Middle frontal gyrus (tissue), 1 donor: ENCODE measurements around the gene FNBP1L.
A peak's percentile ranks its signal among the peaks of the same experiment; 100 is the strongest.
"Not testable (repeated sequence)": the region's sequence is repeated elsewhere in the genome, so short reads cannot be mapped to it uniquely, and the experiment has no call there.

Source experiments
- DNase-seq: peaks from one replicate; pipeline ENCODE4 v3.0.0-alpha.2; 2015; ENCODE audit warnings: low spot score; ENCODE audit errors: extremely low spot score

Gene FNBP1L

DNA sequence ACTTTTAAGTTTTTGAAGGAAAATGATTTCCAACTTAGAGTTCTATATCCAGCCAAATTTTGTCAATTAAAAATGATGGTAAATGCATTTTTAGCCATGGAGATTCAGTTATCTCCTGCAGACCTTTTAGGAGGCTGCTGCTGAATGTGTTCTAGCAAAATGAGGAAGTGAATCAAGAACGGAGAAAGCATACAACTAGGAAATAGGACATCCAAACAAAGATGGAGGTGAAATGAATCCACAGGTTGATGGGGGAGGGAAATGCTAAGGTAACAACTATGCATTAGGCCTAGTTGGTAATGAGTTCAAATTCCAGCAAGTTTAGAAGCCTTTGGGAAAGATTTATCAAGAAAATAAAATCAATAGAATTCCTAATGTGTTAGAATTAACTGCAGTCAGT, 80.5 kb downstream of the FNBP1L start:
- DNase-seq: no peak

DNA sequence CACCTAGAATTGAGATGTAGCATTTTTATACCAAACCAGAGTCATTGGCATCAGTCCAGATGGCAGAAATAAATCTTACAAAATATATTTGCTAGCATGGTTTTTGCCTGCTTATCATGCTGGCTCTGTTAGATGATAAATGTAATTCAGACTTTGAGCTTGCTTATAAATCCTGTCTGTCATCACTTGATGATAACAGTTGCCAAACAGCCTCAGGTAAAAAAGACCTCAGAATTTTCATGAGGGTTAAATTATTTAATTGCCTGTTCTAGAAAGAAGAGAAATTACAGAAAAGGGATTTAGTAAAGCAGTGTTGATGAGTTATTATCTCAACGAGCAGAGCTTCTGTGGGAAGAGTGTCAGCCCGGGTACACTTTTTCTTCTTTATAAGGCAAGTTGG, 83.3 kb downstream of the FNBP1L start:
- no peak for DNase-seq

DNA sequence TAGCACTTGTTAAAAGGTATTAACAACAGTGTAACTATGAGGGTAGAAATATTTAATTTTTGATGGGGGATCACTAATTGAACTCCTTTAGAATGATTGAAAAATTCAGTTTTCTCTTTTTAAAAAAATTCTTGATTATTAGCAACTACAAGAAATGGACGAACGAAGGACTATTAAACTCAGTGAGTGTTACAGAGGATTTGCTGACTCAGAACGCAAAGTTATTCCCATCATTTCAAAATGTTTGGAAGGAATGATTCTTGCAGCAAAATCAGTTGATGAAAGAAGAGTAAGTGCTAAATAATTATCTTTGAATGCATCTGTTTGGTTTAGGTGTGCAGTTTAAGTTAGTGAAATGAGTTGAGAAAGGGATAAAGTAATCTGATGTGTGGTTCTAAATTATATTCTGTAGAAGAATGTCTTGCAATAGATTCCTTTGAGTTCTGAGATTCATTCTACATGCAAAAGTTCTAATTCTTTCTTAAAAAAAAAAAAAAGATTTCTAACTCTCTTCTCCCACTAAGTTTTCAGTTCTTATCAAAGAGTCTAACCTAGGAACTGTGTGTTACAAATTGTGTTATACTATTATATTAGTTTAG, 85.0 kb downstream of the FNBP1L start:
- DNase-seq: no peak

DNA sequence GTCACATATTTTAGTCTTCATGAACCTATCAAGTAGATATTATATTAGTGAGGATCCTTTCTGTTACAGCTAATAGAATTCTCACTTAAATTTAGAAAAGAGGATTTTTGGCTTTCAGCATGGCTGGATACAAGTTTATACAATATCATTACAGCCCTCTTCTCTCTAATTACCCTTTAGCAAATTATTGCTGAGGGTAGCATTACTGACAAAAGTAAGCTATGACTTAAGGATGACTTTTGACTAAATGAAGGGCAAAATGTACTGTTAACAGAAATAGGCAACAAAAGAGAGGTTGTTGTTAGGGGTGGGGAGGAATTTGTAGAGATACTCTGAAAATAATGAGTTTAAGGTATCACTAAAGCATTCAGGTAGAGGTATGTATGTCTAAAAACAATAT, 85.8 kb downstream of the FNBP1L start:
- DNase-seq: no peak

DNA sequence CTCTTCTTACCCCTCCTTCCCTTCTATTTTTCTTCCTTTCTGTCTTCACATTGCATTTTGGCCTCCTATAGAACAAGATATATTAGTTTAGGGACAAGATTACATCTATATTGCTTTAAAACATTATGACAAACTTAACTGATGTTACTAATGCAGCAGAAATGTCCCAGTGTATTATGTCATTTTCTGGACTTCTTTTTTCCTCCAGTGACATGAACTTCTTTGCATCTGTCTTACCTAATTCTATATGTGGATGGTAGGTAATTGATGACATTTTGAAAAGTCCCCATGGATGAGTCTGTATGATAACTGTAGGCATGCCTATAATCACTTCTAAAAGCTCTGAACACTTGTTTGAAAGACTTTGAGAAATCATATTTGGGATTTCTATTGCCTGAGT, 89.5 kb downstream of the FNBP1L start:
- DNase-seq: no peak

DNA sequence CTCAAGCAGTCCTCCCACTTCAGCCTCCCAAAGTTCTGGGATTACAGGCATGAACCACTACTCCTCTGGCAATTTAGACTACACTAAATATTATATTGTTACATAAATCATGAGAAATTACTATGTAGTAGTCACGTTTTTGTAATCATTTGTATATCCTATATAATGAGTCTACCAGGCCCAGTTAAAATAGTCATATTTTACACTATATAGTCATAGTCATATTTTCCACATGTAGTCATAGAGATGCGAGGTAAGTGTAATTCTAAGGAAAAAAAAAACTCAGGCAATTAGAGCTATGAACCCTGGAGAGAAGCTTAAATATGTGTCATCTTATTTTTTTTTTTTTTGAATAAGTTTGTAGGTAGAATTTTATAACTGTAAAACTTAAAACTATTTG, 90.0 kb downstream of the FNBP1L start:
- no peak for DNase-seq

DNA sequence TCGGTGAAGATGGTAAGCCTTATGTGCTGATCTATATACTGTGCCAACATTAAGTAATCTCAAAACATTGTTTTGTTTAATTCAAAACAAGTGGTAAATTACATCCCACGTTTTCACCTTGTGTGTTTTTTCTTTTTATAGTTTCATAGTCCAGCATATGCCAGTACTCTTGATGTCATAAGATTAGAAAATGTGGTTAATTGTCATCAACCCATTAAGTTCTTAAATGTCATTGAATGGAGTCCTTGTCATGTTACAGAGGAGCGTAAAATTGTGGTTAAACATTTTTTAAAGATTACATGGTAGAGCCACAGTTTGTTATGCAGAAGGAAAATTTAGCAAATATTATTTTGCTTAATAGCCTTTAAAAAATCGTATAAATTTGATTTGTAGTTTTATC, 93.1 kb downstream of the FNBP1L start:
- DNase-seq: no peak

DNA sequence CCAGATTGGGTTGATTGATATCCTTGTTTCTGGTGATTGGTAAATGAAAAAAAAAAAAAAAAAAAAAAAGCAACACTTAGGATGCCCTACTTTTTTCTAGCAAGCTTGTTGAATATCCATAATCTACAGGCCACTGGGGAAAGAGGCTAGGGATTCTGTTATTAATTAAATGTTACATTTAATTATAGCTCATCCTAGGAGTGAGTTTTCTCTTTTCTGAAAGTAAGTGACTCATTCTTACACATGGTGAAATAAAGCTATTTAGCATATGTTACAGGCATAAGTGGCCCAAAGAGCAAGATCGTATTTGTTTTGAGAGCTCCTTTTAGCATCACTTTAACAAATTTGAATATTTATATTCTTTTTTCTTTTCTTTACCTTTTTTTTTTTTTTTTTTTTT, 94.5 kb downstream of the FNBP1L start:
- DNase-seq: no peak

DNA sequence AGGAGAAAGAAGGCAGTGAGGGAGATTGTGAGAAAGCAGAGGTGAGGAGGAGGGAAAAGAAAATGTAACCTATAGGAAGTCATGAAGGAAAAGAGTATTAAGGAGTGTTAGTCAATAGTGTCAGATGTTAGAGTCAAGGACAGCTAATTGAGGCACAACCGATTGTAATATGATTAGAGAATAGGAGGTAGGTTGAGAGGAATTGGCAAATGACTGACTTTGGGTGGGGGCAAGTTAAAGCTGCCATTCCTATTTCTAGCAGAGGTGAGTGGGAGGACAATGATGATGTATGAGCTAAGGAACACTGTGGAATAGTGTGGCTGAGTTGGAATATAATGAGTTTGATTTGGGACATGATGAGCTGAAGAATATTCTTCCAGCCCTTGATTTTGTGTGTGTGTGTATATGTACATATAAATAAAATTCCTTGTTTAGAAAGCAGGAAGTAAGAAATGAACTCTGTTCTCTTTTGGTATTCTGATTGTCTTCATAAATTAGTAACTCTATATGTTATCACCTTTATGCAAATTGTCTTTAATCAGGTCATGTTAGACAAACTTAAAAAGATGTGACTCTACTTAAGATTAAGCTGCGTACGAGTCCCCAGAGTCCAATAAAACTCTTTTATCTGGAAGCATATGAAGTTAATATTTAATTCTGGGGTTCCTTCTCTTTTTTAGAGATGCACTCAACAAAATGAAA, 98.4 kb downstream of the FNBP1L start:
- DNase-seq: no peak

DNA sequence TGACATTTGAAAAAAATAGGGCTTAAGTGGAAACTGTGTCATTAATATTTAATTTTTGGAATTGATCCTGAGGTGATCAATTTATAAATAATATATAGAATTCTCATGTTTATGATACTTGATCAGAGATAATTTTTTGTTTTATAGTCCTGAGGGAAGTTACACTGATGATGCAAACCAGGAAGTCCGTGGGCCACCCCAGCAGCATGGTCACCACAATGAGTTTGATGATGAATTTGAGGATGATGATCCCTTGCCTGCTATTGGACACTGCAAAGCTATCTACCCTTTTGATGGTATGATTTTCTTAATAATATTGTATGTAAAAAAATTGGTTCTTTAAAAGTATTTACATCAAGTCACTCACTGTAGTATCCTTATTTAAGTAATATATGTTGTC, 101.2 kb downstream of the FNBP1L start:
- DNase-seq: no peak

DNA sequence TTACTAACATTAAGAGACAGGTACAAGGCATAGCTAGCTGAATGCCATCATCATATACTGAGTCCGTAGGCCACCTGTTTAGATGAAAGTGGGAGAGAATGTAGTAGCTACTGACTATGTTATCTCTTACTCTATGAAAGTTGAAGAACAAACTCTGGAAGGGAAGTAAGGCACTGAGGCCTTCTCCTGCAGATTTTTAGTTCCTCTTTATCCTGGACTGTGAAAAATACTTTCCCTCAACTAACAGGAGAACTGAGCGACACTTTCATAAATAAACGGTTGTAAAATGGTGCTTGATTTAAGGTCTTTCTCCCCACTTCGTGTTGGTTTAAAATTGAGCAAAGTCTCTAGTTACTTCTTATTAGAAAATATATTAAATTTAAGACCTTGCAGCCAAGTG, 101.9 kb downstream of the FNBP1L start:
- no peak for DNase-seq

DNA sequence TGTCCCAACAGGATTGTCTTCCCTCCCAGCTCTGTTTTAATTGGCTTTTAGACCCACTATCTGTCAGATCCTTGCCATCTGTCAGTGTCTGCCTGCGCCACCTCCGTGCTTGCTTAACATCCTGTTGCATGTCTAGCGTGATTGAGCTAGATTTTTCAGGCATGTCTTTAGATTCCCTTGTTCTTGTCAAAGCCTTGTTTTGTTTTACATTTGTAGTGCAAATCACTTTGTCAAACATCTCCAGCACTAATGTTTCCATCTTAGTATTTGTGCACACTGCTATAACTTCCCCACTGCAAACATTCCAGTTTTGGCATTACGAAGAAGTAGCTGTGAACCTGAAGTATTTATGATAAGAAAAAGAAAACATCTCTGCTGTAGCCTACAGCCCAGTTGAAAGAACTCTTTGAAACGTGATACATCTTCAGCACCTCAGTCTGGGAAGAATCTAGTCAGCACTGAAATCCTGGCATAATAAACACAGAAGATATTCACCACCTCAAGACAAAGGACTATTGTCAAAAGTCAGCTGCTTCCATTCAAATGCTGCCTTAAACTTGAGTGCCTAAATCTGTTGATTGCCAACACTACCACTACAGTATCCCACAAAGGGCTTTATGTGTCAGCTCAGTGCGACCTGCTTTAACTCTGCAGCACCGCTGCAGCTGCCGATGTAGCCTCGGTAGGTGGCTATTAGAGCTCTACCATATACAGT, 105.0 kb downstream of the FNBP1L start:
- peak; percentile 39 for DNase-seq

DNA sequence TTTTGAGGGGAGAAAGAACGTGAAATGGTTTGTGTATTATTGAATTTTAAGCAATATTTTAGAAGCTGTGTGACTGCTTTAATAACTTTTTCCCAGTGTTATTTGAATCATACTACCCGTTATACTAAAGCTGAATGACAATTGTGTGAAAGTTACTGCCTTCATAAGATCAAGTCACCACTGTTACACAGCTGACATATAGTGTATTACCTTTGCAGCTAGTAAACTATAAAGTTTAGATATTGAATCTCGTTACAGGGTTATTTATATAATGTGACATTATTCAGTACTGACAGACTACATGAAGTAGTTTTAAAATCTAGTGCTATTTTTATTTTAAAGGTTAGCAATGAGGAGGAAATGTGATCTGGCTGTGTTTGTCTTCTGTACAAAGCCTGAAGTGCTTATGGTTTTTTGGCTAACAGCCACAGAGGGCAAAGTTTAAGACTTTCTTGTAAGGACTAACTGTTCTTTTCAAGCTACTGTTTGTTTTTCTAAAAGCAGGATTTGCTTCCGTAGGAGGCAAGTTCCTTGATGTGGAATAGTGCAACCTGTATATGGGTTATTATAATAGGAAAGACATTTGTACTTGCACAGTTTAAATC, 106.1 kb downstream of the FNBP1L start:
- DNase-seq: not testable (repeated sequence)

DNA sequence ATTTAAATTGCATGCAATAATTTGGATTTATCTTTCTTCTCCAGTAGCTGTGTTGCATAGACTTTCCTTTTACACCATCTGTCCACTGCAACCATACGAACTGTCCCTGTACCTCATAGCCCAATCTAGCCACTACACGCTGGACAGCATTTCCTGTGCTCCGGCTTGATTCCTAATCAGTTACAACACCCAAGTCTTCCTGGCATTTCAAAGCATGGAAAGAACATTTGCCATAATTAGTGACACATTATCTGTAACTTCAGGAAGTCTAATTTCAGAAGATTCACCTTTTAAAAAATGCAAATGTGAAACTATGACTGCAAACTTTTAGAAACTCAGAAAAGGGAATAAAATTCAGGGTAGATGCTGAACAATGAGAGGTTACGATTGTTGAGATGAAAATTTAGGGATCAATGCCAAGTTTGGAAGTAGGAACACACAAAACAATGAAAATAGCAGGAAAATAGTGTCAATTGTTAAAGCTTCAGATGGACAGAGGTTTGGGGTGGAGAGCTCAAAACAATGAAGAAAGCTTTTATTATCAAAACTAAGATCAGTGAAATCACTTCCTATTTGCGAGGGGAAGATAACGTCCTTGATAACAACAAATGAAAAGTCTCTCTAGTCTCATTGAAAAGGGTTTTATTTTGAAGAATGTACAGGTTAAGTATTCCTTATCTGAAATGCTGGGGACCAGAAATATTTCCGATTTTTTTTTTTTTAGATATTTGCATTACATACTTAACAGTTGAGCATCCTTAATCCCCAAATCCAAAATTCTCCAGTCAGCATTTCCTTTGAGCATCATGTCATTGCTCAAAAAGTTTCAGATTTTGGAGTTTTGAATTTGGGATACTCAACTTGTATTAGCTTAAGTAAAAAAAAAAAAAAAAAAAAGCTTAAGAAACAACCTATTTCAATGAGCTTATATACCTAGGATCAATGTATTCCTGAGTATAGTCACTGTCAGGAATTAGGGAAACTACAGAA, 107.3 kb downstream of the FNBP1L start:
- DNase-seq: no peak

DNA sequence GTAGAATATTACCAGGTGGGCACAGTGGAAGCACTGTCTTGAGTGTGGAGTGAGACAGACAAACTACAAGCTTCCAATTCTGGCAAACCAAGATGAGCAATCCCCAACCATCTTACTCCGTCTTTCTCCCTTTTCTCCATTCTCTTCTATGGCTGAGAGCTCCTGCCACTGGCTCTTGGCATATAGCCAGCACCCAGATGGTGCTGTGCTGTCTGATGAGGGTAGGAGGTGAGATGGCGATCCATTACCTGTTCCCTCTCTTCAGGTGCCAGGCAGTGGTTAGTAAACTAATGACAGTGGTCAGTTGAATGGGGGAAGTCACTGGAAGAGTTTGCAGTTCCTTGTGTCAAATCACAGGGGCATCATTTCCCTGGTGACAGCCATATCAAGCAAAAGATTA, 108.4 kb downstream of the FNBP1L start:
- DNase-seq: no peak

DNA sequence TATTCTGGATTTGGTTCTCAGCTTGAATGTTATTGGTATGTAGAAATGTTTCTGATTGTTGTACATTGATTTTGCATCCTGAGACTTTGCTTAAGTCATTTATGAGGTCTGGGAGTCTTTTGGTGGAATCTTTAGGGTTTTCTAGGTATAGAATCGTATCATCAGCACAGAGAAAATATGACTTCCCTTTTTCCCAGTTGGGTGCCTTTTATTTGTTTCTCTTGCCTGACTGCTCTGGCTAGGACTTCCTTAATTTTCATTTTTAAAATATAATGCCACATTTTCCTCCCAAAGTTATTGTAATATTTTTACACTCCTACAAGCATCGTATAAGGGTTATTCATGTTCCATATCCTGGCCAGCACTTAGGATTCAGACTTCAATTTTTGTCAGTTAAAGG, 111.1 kb downstream of the FNBP1L start:
- no peak for DNase-seq

DNA sequence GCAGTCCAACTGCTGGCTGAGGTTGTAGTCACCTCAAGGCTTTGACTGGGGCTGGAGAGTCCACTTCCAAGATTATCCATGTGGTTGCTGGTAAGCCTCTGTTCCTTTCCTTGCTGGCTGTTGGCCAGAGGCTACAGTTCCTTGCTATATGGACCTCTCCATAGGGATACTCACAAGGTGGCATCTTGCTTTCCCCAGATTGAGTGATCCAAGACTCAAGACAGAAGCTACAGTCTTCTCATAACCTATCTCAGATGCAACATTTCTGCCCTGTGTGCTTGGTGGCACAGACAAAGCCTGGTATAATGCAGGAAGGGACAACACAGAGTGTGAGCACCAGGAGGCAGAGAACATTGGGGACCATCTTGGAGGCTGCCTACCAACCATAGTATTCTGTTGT, 111.8 kb downstream of the FNBP1L start:
- no peak for DNase-seq

DNA sequence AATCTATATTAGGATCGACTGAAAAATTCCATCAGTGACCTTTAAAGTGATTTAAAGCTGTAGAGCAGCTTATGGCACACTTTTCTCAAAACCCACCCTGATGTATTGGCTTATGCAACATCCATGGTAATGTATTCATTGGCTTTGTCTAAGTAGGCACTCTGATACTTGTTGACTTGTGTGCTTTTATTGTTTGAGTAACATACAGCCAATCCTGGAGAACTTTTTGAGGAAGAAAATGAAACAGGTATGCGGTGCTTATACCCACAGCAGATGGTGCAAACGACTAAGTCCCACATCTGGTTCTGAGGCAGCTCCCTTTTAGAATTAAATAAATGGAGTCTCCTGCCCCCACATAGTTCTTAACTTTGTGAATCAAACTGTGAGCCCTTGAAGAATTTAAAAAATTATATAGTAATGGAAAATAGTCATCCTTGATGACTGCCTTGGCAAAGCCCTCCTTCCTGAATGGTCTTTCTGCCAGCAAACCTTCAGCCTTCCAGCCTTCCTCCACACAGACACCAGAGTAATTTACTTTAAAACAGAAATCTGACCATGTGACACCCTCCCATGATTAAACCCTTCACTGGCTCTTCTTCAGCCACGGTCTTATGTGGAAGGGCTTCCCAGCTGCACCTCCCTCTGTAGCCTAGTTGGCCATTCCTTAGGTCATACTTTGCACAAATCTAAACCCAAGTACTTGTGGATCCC, 117.7 kb downstream of the FNBP1L start:
- DNase-seq: no peak

DNA sequence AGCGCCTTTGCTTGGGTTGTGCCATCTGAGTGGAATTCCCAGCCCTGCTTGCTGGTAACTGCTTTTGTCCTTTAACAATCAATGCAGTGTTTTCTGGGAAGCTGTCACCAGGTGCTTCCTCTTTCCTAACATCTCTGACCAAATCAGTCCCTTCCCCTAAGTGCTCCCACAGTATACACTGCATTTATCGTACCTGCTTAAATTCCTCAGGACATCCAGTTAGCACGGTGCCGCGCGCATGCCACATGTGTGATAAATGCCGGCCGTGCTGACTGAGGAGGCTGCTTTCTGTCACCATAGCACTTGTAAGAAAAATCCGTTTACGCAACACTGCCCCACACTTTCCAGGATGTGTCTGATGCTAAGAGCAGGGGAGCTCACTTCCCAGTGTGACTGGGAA, 118.3 kb downstream of the FNBP1L start:
- no peak for DNase-seq

DNA sequence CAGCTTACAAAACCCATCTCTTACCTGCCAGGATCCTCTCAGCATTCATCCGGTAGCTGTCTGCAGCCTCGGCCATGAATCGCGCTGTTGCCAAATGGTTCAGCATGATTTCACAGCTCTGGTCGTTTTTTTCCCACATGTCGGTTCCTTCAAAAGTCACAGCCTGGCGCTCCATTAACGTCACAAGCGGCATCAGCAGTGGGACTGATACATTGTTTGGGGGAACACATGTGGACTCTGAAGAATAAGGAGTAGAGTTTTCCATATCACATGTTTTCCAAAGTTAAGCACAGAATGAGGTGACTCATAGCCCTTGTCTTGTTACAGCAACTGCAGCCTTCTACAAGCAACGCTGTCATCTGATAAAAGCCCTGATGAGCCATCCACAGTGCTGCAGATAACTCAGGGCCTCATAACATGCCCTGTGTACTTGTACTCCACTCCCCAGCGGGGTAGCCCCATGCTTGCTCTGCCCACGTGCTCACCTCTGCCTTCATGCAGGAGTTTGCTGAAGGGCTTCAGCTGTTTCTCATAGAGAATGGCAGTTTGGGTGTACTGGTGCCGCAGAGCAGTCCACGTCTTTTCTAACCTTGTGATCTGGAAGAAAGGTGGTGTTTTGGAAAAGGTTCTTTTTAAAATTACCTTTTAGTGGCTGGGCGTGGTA, 119.5 kb downstream of the FNBP1L start:
- no peak for DNase-seq
